Measurements from ENCODE around the gene SMAD7.

The SMAD7 gene

GRCh38 chr18:48899558-48900174 lies 51.1 kb downstream of the SMAD7 start:
- in situ Hi-C loops (cut with MboI; ENCODE audit: low sequenced_read_pairs), result no loop called here

DNA sequence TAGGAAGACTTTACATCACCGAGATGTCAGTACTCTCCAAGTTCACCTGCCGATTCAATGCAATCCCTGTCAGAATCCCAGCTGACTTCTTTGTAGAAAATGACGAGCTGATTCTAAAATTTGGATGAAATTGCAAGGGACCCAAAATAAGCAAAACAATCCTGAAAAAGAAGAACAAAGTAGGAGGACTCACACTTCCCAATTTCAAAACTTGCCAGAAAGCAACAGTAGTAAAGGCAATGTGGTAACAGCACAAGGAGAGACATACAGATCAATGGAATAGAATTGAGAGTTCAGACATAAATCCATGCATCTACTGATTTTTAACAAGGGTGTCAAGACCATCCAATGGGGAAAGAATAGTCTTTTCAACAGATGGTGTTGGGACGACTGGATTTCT lies 52.2 kb downstream of the SMAD7 start:
- in situ Hi-C loops (cut with MboI; ENCODE audit: low sequenced_read_pairs), result no loop called here

DNA sequence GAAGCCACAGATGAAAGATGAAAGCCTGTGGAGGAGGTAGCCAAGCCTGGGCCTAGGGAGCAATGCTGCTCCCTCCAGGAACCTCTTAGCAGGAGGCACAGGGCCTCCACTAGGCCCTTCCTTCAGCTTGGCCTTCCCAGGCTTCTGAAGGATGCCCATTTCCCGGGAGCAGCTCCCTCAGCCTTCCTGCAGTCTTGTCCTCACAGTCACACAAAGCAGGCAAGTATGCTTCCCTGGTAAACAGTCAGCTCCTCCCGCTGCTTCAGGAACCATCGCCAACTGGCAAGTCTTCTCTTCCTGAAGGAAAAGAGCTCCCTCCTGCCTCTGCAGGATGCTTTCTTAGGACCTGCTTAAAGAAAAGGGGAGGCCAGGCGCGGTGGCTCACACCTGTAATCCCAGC lies 53.2 kb downstream of the SMAD7 start:
- in situ Hi-C loops (cut with MboI; ENCODE audit: low sequenced_read_pairs), result no loop called here

DNA sequence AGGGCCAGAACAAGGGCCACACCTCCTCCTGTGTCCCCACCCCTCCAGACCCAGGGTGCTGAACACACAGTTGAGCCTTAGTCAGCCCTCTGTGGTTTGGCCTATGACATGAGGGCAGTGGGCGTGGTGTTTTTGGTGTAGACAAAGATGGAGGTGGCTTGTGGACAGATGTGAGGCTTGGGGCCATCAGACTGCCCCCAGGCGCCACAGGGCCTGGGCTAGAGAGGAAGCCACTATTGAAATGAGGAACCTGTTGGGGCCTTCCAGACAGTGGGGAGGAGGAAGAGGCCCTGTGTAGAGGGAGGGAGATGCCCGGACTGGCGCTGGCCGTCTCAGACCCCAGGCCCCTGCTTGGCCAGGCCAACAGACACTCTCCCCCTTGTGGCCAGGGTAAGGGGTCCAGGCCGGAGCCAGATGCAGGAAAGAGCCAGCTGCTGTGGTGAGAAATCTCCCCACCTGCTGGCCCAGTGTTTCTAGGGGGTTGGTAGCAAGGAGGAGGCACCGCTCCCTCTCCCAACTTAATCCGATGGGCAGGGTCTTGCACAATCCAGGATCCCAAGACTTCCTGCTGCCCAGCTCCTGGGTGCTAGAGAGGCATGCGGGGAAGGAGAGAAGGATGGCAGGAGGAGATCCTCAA lies 53.8 kb downstream of the SMAD7 start:
- in situ Hi-C loops (cut with MboI; ENCODE audit: low sequenced_read_pairs), result no loop called here

GRCh38 chr18:48896326-48896874 lies 54.4 kb downstream of the SMAD7 start:
- in situ Hi-C loops (cut with MboI; ENCODE audit: low sequenced_read_pairs), result no loop called here

- in situ Hi-C loops (cut with MboI; ENCODE audit: low sequenced_read_pairs), result no loop called here
Measured at GRCh38 chr18:48894799-48895346, 55.9 kb downstream of the SMAD7 start.

- in situ Hi-C loops (cut with MboI; ENCODE audit: low sequenced_read_pairs), result no loop called here
Measured at GRCh38 chr18:48893608-48894600, 56.9 kb downstream of the SMAD7 start.

DNA sequence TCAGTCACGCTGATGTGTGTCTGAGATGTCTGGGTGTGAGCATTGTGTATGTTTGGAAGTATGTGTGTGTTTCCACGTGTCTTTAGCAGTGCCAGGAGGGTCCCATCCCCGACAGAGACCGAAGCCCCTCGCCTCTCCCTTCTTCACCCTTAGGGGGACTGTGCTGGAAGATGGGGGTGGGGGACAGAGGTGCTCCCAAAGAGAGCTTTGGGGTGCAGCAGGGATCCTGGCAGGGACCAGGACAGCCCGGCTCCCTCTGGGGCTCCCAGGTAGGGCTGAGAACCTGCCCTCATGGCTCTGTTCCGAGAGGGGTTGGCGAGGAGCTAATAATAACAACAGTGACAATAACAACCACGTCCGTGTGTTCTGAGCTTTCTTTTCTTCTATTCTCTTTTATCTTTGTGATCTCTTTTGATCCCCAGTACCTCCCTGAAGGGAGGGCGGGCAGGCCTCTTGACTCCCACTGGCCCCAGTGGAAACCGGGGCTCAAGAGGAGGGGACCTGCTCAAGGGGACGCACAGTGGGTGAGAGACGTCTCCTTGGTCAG lies 57.6 kb downstream of the SMAD7 start:
- in situ Hi-C loops (cut with MboI; ENCODE audit: low sequenced_read_pairs), result no loop called here

DNA sequence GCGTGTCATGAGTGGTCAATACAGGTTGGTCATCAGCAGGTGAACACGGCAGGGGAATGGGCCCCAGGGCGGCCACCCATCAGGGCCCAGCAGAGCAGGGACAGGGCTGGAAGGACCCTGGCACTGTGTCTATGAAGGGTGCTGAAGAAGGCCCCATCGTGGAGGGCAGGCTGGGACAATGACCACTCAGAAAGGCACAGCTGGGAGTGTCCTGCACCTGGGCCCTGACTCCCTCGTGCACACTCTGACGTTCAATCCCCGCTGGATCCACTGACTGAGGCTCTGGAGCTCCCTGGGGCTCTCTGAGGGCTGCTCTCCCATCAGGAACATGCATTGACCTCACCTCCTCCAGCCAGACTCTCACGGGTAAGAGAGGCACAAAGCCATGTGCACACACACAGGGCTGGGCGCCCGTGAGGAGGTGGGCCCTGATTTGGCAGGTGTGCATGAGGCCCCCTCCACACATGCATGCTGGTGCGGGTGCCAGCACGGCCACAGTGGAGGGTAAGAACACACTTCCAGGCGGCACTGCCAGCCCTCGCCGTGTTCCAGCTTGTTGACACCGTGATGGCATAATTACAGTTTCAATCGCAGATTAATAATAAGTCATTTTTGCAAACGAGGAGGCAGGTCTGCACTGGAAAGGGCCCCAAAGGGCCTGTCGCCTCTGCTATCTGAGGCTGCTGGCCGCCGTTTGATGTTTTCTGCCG lies 58.5 kb downstream of the SMAD7 start:
- in situ Hi-C loops (cut with MboI; ENCODE audit: low sequenced_read_pairs), result no loop called here

- in situ Hi-C loops (cut with MboI; ENCODE audit: low sequenced_read_pairs), result no loop called here
Measured at GRCh38 chr18:48891721-48892120, 59.0 kb downstream of the SMAD7 start.

DNA sequence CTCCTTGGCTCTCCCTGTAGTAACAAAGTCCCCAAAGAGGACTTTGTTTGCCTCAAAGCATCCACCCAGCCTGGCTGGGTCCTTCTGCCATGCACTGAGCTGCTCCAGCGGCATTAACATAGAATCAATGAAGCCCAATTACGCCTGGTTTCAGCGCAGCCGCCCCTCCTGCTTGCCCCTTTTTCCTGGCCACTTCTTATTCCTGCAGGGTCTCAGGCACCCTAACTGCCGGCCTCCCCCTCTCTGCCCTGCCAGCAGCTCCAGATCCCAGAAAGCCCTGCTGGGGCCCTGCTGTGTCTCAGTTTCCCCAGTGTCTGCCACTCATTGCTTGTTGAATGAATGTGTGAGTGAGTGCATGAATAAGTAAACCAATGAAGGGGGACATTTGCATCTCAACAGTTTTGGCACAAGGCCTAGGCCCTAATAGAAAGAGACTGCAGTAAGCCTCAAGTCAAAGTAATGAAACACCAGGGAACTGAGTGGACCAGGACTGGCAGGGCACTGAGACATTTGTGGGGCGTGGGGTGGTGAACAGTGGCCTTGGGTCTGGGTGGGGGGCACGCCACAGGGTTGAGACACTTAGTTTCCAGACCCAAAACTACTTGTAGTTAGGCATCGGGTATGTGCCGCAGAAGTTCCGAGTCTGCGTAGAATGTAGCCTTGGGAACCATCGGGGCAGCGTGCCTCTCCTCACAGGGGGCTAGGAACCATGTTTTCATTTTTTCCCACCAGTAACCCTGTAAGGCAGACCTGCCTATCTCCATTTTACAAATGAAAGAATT lies 60.6 kb downstream of the SMAD7 start:
- in situ Hi-C loops (cut with MboI; ENCODE audit: low sequenced_read_pairs), result no loop called here

GRCh38 chr18:48889115-48889941 lies 61.4 kb downstream of the SMAD7 start:
- in situ Hi-C loops (cut with MboI; ENCODE audit: low sequenced_read_pairs), result no loop called here

- in situ Hi-C loops (cut with MboI; ENCODE audit: low sequenced_read_pairs), result no loop called here
Measured at GRCh38 chr18:48888773-48889080, 62.0 kb downstream of the SMAD7 start.

DNA sequence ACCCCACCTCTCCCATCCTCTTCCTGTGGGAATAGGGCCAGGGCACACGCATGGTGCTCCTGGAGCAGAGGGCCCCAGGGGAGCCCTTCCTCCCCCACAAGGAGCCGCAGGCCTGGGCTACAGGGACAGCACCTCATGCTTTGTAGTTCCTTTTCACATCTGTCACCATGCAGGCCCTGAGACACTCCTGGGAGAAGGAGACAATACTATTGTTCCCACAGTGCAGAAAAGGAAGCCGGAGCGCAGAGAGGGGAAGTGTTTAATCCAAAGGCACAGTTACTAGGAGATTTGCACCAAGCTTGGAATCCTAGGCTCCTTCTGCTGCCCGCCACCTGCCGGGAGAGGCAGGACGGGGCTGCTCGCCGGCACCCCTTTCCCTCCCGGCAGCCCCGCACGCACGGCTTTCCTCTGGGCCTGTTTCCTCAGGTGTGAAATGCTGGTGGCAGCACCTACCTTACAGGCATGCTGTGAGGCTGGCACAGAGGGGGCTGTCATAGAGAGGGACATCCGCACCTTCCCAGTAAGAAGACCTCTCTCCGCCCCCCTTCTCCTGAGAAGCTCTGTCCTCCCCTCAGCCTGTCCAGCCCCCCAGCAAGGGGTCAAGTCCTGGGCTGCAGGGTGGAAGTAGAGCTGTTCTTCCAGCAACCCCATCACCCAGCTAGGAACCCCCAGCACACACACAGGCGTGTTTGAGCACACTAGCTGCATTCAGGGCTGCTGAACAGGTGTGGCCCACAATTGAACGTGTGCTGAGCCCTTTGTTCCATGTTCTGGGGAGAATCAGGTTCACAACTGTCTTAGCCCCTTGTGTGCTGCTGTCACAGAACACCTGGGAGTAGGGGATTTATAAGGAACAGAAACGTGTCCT lies 62.6 kb downstream of the SMAD7 start:
- in situ Hi-C loops (cut with MboI; ENCODE audit: low sequenced_read_pairs), result no loop called here

GRCh38 chr18:48887294-48887904 lies 63.4 kb downstream of the SMAD7 start:
- in situ Hi-C loops (cut with MboI; ENCODE audit: low sequenced_read_pairs), result no loop called here

- in situ Hi-C loops (cut with MboI; ENCODE audit: low sequenced_read_pairs), result no loop called here
Measured at GRCh38 chr18:48886520-48887293, 64.1 kb downstream of the SMAD7 start.
